NCI-H146 (cell line): Measurements from ENCODE around the gene NTRK3.

Experiments used
- DNase-seq: peaks from one replicate; lab custom pipeline; 2025; lab: John Stamatoyannopoulos, UW

Gene NTRK3

DNA sequence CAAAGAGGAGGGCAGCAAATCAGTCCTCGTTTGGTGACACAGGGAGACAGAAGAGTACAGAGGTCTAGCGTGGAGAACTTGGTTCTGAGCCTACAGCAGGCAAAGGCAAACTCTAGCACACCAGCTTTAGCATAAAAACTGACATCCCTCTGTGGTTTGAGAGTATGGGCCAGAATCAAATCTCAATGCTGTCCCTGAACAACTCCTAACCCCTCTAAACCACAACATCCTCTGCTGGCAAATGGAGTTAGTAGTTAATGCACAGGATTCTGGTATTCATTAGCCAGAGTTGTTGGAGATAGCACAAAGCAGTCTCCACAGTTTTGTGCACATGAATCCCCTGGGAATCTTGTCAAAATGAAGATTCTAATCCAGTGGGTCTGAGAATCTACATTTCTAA lies 315.8 kb downstream of the NTRK3 start:
- DNase-seq = no peak

DNA sequence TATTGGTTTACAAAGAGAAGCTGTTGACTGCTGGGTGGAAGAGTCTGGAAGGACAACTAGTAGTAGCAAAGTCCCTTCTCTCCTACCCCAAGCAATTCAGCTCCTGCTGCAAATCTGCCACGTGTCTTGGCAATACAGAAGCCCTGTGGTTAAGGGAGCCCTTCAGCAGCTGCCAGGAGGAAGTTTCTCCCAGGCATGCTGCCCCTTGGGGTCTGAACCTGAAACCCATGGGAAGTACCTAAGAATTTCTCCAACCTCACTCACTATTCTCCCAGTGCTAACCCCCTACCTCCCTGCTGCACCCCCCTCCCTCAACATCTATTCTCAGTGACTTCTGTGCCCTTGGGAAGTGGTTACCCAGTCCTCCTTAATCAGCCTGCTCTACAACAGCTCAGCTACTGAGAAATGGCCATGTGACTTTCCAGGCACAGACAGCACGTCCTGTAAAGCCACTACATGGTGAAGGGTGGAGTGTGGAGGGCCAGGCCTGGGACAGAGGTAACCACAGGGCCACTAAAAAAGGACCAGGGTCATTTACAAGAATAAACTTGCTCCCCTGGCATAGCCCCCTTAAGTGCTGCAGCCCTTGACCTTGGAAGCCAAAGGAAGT lies 316.6 kb downstream of the NTRK3 start:
- DNase-seq = no peak

DNA sequence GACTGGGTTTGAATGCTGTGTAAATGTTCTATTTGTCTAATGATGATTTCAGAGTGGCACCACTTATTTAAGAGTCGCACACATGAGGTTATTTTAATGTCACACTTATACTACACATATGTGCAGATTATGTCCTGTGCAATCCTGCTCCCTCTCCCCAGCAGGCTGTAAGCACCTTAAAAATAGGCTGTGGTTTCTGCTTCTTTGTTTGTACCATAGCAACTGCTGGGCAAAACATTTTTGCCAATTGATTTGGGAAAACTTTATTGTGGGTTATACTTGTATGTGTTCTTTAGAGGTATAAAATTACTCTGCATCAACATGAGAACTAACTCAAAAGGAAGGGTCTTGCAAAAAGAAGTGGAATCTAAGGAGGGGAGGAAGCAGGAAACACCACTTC lies 318.5 kb downstream of the NTRK3 start:
- no peak for DNase-seq

DNA sequence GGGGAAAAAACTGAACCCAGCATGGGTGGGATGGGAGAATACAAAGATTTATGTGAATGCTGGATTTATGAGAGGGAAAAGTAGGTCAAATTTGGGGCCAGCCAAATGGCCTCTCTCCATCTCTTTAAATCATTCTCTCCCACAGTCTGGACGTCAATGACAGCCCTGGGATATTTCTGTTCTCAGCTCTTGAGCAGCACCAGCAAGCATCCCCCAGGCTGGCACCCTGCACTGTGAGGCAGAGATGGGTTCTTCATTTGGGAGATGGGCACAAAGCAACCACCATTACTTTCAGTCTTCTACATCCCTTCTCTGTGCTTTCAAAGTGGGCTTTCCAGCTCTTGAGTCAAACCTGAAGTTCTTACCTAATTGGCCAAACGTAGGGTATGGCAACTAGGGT lies 321.0 kb downstream of the NTRK3 start:
- no peak for DNase-seq

DNA sequence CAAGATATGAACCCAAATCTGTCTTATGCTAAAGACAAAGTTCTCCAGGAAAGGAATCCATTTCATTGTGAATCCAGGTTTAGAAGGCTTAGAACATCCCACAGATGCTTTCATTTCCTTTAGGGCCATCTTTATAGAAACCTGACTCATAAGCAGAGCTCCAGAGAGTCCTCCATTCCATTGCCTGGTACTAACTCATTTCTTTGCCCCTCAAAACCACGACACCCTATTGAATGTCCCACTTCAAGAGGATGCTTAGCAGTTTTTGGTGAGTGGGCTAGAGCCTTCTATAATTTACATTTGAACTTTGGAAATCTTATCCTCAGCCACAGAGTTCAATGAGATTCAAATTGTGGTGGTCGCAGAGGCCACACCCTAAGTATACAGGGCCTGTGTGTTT lies 325.0 kb downstream of the NTRK3 start:
- DNase-seq = no peak

DNA sequence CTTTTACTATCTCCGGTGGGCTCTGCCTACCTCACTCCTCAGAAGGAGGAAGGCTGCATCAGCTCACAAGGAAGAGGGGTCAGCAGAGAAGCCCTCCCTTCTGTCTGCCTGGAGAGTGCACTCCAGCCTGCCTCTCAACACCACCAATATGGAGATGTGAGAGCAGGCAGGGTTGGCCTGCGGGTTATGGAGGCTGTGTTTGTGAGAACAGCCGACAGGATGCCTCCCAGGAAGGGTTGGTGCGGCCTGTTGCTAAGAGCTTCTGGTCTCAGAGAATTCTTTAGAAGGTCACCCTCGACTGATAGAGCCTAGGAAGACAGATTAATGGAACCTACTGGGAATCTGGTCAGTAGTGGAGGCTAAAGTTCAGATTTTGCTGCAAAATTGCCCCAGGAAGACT lies 326.1 kb downstream of the NTRK3 start:
- no peak for DNase-seq

DNA sequence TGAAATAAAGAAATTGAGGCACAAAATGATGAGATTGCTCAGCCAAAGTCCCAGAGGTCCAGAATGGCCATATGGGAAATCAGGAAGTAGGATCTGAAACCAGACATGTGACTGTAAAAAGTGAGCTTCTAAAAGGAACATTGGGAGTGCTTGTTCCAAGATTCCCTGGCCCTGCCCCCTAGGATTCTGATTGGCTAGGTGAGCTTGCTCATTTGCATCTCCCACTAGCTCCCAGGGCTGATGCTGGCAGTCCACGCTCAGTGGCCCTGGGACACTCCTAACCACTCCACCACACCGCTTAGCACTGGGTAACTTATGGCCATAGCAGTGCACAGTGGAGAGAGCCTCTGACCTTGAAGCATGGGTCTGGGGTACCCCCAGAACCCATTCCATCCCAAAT lies 326.7 kb downstream of the NTRK3 start:
- no peak for DNase-seq

DNA sequence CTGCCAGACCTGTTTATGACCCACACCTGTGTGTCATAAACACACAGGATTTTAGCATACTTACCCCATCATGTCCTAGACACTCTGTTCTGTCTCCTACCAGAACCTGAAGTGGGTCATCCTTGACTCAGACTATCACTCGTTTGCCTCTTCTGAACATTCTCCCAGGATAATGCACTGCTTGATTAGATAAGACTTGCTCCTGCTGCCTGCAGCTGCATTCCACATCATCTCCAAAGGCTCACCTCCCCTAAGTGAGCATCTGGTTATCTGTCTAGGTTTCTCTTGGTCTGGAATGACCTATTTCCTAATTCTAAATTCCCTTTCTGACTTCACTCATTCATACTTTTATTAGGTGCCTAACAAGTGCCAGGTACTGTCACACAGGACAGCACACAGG lies 332.1 kb downstream of the NTRK3 start:
- DNase-seq = no peak

DNA sequence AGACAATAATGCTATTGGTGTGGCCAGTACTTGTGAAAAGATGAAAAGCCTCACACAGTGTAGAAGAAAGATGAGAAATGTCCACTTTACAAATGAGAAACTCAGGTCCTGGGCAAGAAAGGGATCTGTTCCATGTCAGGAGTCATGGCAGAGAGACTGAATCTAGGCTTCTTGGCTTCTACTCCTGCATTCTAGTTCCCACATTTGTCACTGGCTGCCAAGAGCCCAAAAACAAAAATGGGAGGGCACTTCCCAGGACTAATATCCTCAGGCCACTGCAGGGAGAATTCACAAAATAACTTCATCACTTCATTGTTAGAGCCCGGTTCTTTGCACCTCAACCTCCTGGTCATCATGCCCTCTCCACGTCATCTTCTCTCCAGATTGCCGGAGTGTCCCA lies 337.5 kb downstream of the NTRK3 start:
- no peak for DNase-seq

DNA sequence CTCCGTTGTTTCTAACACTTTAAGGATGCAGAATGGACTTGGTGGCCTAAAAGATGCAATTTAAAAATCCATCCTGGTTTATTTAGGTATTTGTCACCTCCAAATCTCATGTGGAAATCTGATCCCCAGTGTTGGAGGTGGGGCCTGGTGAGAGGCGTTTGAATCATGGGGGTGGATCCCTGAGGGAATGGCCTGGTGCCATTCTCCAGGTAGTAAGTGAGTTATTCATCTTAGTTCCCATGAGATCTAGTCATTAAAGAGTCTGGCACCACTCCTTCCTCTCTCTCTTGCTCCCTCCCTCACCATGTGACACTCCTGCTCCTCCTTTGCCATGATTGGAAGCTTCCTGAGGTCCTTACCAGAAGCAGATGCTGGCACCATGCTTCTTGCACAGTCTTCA lies 339.1 kb downstream of the NTRK3 start:
- DNase-seq = no peak

DNA sequence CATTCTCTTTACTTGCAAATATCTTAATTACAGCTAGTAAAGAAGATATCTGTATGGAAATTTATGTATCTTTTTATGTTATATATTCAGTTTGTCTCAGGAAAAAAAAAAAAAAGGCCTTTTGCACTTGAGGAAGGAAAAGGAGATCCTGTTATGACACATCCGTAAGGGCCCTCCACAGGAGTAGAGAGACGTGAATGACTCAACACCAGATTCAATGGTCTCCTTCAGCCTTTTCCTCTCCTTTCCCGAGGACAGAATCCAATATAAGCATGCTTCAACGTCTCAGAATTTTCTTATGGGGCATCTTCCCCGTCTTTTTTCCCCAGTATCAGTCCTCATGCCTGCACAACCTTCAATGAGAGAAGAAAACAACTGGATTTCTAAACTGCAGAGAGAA lies 340.3 kb downstream of the NTRK3 start:
- DNase-seq = no peak

DNA sequence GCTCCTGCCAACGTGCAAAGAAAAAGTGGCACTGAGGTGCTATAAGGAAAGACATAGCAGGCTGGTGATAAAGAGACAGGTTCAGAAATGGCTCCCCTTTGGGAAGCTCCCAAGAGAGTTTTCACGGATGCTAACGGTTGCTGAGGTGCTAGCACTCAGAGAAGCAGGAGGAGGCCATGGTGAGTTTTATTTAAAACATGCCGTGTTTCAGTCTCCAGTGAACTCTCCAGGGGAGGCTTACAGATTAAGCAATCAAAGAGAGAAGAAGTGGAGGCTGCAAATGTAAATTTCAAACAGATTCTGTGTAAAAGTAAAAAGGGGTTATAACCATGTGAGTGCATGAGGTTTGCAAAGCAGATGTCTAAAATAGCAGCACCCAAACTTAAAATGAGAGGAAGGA lies 346.2 kb downstream of the NTRK3 start:
- no peak for DNase-seq

DNA sequence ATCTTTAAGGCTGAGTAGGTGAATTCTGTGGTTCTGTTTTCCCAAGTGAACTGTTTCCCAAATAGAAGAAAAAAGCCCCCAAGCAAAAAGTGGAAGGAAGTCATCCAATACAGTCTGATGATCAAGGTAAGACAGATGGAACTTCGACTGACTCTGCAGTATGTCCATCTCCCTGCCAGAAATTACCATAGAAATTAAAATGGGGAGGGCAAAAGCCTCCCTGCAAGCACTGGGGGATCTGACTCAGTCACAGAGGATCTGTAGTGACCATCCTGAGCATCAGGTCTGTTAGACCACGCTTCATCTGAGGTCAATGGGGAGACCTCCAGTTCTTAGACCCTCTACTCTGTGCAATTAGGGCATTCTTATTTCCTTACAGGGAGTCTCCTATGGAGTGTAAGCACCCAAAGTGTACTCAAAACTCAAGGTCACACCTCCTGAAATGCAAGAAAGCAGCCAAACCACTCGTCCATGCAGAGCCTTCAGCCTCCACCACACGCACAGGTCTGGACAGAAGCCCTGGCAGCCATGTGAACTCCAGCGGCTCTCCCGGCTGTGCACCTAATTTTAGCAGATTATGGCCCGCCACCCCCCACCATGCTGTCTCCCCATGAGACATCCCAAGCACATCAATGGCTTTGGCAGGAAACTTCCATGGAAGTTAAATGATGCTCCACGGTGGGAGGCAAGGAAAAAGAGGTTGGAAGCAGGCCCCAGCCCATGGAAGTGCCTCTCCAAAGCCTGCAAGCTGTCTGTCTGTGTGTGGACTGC lies 348.7 kb downstream of the NTRK3 start:
- no peak for DNase-seq

DNA sequence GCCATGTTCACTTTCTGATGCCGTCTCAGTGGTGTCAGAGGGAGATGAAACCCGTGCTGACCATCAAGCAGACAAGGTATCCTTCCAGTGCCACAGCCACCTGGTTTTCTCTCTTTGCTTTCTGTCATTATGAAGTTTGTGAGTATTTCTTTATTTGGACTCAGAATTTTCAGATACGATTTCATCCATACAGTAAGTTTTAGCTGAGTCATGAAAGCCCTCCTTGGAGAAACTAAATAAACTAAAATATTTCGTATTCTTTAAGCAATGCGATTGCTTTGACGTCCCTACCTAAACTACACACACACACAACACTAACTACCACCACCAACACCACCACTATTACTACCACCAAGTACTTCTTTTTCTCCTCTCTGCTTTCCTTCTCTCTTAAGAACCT lies 350.1 kb downstream of the NTRK3 start:
- DNase-seq = no peak

DNA sequence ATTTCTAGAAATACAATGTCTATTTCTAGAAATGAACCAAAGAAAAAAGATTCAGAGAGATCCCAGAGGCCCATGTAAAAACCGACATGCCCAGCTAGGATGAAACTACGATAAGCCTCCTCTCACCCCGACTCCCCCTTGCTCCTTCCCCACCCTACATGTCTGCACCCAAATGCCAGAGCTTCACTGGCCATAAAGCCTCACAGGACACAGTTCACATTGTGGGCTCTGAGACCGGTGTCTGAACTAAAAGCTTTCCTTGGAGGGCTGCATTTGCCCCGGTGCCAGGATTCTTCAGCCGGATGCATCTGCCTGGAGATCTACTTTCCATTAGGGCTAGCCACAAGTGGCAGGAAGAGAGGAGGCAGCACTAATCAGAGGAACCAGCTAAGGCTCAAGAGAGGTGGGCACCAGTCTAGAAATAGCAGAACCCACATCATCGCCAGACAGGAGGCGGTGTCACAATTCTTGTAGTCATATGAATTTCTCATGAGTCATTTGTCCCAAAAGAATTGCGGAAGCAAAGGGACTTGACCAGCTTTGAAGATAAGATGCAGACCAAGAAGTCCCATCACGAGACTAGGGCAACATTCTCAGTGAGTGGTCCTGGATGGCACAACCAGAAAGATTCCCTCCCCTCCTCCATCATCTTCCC lies 353.6 kb downstream of the NTRK3 start:
- no peak for DNase-seq

DNA sequence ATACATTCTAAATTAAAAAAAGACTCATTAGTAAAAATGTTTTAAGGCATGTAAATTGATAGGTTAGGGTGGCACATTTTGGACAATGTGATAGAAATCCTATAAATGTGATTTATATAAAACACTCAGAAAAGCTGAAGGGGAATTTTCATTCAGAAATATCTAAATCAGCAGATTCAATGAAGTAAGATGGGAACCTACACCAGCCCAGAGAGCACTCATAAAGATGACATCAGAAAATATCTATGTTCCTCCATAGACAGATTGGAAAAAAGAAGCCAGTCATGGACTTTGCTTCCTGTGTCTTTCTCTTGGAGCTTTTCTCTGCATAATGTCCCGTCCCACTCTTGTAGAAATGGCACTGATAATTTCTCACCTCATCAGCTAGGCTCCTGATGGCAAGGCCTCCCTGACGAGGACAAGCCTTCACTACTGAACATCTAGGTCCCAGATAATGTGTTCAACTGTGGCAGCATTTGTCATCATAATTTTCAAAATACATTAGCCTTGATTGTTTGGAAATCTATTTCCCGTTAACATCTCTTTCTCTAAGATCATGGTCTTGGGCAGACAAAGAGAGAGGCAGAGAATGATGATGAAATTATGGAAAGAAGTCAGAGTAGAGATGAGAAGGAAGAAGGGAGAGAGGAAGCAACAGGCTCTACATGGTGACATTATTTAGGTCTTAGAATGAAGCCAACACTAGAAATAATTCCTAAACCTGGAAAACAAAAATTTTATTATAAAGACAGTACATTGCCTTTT lies 354.4 kb downstream of the NTRK3 start:
- no peak for DNase-seq

DNA sequence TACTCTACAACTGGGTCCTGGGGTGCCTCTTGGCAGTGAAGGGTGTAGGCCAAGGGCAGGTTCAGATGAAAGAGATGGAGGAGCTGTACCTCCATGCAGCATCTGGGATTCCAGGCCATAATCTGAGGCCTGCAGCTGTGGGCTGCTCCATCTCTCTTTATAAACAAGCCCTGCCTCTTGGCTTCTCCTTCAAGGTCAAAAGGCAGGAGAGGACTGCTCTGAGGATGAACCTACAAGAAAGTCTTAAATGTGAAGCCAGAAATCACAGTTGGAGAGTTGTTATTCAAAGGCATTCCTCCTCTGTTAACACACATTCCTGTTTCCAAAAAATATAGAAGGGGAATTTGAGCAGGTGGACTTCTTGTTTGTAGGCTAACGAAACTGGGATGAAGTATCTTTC lies 355.5 kb downstream of the NTRK3 start:
- no peak for DNase-seq

DNA sequence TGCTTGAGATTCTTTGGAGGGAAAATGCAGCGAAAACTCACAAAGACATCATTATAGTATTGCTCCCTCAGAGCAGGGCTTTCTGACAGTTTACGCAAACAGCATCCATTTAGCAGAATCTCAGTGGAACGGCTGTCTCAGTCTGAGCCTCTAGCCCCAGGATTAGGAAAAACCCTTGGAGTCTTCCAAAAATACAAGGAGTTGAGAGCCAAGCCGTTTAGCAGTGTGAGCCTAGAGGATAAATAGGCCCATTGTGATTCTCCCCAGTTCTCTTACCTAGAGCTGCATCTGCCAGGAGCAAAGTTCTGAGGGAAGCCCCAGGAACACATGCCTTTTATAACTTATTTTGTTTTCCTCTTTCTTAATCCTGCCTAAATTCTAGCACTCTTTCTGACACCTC lies 359.6 kb downstream of the NTRK3 start:
- no peak for DNase-seq

DNA sequence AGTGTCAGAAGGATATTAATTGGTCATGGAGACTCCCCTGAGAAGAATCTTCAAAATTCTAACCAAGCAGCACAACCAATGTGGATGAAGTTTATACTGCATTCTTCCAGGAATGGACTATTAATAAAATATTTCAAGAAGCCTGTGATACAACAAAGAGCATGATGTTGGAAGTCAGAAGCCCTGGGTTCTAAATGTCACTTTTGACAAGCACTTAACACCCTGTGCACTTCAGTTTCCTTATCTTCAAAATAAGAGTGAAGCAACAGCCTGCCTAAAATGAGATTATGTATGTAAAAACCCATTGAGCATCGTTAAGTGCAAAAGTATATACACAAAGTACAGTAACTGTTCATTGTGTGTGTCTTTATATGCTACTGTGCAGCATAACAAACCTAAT lies 369.4 kb downstream of the NTRK3 start:
- DNase-seq = no peak

DNA sequence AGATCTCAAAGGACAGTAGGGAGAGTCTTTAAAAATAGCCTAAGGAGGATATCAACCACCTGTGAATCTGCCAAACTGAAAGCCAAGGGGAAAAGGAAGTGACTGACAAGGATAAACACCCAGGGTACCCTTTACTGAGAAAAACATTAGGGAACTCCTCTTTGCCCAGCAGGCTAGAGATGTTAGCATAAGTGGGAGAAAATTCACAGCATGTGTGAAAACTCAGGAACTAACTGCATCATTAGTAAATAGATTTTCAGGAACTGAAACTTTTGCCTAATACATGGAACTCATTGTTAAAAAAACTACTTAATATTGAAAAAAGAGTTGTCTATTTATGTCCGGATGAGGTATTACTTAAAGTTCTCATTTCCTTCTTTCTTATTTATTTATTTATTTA lies 375.5 kb downstream of the NTRK3 start:
- no peak for DNase-seq

DNA sequence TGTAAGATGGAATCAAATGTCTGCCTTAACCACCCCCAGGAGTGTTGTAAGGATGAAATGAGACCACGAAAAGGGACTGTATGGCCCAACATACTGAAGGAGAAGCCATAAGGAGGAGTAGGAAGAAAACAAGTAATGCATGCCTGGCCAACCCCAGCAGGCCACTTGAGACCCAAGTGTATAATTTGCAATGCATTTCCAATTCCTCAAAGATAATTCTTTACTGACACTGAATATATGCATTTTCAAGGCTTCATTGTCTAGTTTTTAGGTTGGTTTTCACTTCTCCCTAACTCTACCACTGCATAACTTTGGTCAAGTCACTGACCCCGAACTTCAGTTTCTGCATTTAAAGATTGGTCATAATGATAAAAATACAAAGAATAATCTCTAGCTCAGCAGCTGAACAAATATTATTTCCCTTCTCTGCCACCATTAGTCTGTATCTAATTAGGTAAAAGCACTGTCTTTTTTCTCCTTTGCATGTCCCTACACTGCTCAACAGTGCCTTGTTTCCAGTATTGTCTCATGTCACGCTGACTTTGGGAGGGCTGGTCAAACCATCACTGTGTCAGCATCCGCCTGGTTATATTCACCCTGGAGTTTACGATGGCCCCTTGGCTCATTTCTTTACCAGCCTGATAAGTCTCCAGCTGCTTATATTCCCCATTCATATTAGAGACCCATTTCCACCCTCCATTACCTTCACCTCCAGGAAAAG lies 378.6 kb downstream of the NTRK3 start:
- DNase-seq = no peak

DNA sequence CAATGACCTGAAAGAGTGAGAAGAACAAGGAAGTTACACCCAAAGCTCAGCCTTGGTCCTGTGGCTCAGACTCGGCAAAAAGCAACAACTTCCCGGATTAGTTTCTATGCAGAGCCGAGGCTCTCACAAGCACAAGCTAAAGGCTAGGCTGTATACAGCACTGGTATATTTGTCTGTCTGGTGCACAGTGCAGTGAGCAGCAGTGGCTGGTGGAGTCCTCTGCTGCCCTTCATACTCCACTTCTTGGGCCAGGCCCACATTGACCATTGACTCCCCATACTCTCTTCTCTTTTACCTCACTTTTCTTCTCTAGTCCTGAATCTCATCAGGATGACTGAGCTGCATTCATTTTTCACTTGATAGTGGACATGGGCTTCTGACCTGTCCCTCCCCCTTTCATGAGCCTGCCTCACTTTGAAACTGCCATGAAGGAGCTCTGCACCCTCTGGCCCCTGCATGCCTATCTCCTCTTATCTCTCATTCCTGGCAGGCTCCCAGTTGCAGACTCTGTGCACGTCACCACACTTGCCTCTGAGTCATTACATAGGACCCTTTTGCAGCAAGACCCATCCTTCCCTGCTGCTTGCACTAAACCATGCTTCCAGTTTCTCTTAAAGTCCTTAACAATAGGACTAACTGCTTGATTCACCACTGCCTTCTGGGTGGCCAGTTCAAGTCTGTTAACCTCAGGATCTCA lies 379.3 kb downstream of the NTRK3 start:
- DNase-seq = no peak
